K562 (cell line): ENCODE results near the gene RNASE8.

Source experiments
- ADNP ChIP-seq: fragments of 200-800 bp; sonication (Bioruptor generic); IDR thresholded peaks from 2 replicates; pipeline ENCODE4 v1.6.1; 2016; ENCODE audit warnings: missing genetic modification characterization, missing compliant biosample characterization
- BRCA1 ChIP-seq, 2 experiments: fragments of 450-650 bp in 1 of 2; sonication (generic) in 1 of 2; formaldehyde crosslinking in 1 of 2; IDR thresholded peaks; 2 replicates each; pipeline versions ENCODE4 v1.5.0 to v1.6.1; 2017 to 2020; ENCODE audit warnings: mild to moderate bottlenecking in 1 of 2, missing genetic modification reagents in 1 of 2
- CEBPB ChIP-seq: fragments of 450-650 bp; IDR thresholded peaks from 2 replicates; pipeline ENCODE4 v1.6.1; 2016; ENCODE audit warnings: missing genetic modification characterization, missing compliant biosample characterization
- CTCF ChIP-seq, 3 experiments: IDR thresholded peaks in 2 of 3; conservative IDR thresholded peaks in 1 of 3; 2 replicates each; pipeline ENCODE4 v1.5.1; 2011 to 2012; ENCODE audit warnings: low read length in 3 of 3, mild to moderate bottlenecking in 3 of 3, control low read depth in 2 of 3, improper control_type of control experiment in 1 of 3, inconsistent platforms in 1 of 3, low read depth in 1 of 3, mixed read lengths in 1 of 3, moderate library complexity in 1 of 3; ENCODE audit not compliant: insufficient read depth in 2 of 3
- GABPA ChIP-seq: fragments of 200-800 bp; sonication (Bioruptor generic); conservative IDR thresholded peaks from 2 replicates; pipeline ENCODE4 v1.6.1; 2016; ENCODE audit warnings: low read depth, missing genetic modification characterization, missing compliant biosample characterization
- GATA2 ChIP-seq: sonication (generic); formaldehyde crosslinking; IDR thresholded peaks from 2 replicates; pipeline ENCODE4 v1.4.0; 2020; ENCODE audit warnings: mild to moderate bottlenecking, missing genetic modification reagents
- NFE2L1 ChIP-seq: fragments of 450-650 bp; IDR thresholded peaks from 2 replicates; pipeline ENCODE4 v1.6.1; 2016; ENCODE audit warnings: missing genetic modification characterization, low read depth, mild to moderate bottlenecking, missing compliant biosample characterization, moderate library complexity, borderline replicate concordance
- POLR2A ChIP-seq: fragments of 450-650 bp; conservative IDR thresholded peaks from 2 replicates; pipeline ENCODE4 v1.6.1; 2016
- POLR2AphosphoS5 ChIP-seq: IDR thresholded peaks from 2 replicates; pipeline ENCODE4 v1.6.1; 2011; ENCODE audit warnings: mild to moderate bottlenecking, low read depth, low read length, moderate library complexity; ENCODE audit not compliant: control insufficient read depth, insufficient read depth
- SIX5 ChIP-seq, 2 experiments: IDR thresholded peaks; 2 replicates each; pipeline ENCODE4 v1.6.1; 2011; ENCODE audit warnings: low read length in 2 of 2, borderline replicate concordance in 1 of 2, low read depth in 1 of 2, mild to moderate bottlenecking in 1 of 2, moderate library complexity in 1 of 2; ENCODE audit not compliant: insufficient read depth in 1 of 2
- ZNF282 ChIP-seq: sonication (generic); formaldehyde crosslinking; IDR thresholded peaks from 2 replicates; pipeline ENCODE4 v1.8.1; 2023; ENCODE audit warnings: missing genetic modification reagents
- ZNF431 ChIP-seq: sonication (generic); formaldehyde crosslinking; IDR thresholded peaks from 2 replicates; pipeline ENCODE4 v1.8.0; 2022; ENCODE audit warnings: mild to moderate bottlenecking, missing genetic modification reagents
- TF ChIP-seq, protein P1 (sequence below): sonication (generic); formaldehyde crosslinking; IDR thresholded peaks from 2 replicates; pipeline ENCODE4 v1.8.0; 2022; ENCODE audit warnings: missing genetic modification reagents, mild to moderate bottlenecking, borderline replicate concordance

- TF ChIP-seq GATA2 (CRISPR knock-in tag) (no peak), CEBPB (tag) (no peak), NFE2L1 (tag) (no peak), ZNF431 (CRISPR knock-in tag) (no peak), POLR2AphosphoS5 (no peak), GABPA (tag) (no peak), ADNP (no peak), POLR2A (no peak), ZNF282 (CRISPR knock-in tag) (no peak), SIX5 (IDR thresholded peaks at IDR 0.05; ENCODE audit: borderline replicate concordance in 1 of 2, insufficient read depth in 1 of 2, low read depth in 1 of 2, low read length in 2 of 2) (no peak), CTCF (IDR thresholded peaks at IDR 0.05 in 2 of 3, conservative IDR thresholded peaks at IDR 0.05 in 1 of 3; ENCODE audit: insufficient read depth in 2 of 3, low read depth in 1 of 3, low read length in 3 of 3) (no peak), BRCA1 (IDR thresholded peaks at IDR 0.05) (no peak), BRCA1 (CRISPR knock-in tag; IDR thresholded peaks at IDR 0.05) (no peak)
- TF ChIP-seq, protein P1, sequence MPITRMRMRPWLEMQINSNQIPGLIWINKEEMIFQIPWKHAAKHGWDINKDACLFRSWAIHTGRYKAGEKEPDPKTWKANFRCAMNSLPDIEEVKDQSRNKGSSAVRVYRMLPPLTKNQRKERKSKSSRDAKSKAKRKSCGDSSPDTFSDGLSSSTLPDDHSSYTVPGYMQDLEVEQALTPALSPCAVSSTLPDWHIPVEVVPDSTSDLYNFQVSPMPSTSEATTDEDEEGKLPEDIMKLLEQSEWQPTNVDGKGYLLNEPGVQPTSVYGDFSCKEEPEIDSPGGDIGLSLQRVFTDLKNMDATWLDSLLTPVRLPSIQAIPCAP (CRISPR knock-in tag): no peak
These were observed 32.2 kb downstream of the RNASE8 start for GRCh38 chr14:21089877-21090193.
